Heart left ventricle (tissue), 16 donors: ENCODE measurements around the gene CACNB2. TPM values are rescaled to one million over a fixed set of nuclear protein-coding genes. Genes with fewer than 3 reads are reported as not detected.

ENCODE experiments used
- ATAC-seq, 4 donors: fragments of 200-7000 bp; cut with Tn5 transposase; one replicate each; pipeline ENCODE4 v1.9.1; 2020 to 2022; ENCODE audit warnings: moderate library complexity in 4 of 4, mild to moderate bottlenecking in 3 of 4, moderate number of reproducible peaks in 1 of 4
- DNase-seq, 5 donors: peaks; one replicate each; pipeline ENCODE4 v3.0.0-alpha.2; 2020
- H3K27ac ChIP-seq, 12 donors: fragments of 200-600 bp; sonication (generic) in 4 of 12; one replicate each; pipeline versions ENCODE4 v1.5.0 to v1.8.0; 2016 to 2022; ENCODE audit warnings: mild to moderate bottlenecking in 2 of 12
- H3K27me3 ChIP-seq, 9 donors: fragments of 200-600 bp; sonication (generic) in 2 of 9; one replicate each; pipeline versions ENCODE4 v1.5.1 to v1.8.0; 2016 to 2022; ENCODE audit warnings: mild to moderate bottlenecking in 3 of 9
- H3K36me3 ChIP-seq, 9 donors: fragments of 200-600 bp; sonication (generic) in 2 of 9; one replicate each; pipeline versions ENCODE4 v1.5.0 to v1.8.0; 2018 to 2022; ENCODE audit warnings: mild to moderate bottlenecking in 2 of 9
- H3K4me1 ChIP-seq, 12 donors: fragments of 200-600 bp; sonication (generic) in 4 of 12; one replicate each; pipeline versions ENCODE4 v1.5.0 to v1.8.0; 2016 to 2022; ENCODE audit warnings: mild to moderate bottlenecking in 3 of 12
- H3K4me3 ChIP-seq, 12 donors: fragments of 200-600 bp; sonication (generic) in 4 of 12; one replicate each; pipeline versions ENCODE4 v1.5.0 to v1.8.0; 2017 to 2022; ENCODE audit warnings: mild to moderate bottlenecking in 9 of 12, moderate library complexity in 4 of 12
- H3K9me3 ChIP-seq, 12 donors: fragments of 200-600 bp; sonication (generic) in 4 of 12; one replicate each; pipeline versions ENCODE4 v1.5.0 to v1.8.0; 2016 to 2022; ENCODE audit warnings: mild to moderate bottlenecking in 1 of 12
- CTCF ChIP-seq, 12 donors: fragments of 200-600 bp; sonication (generic) in 4 of 12; IDR thresholded peaks; one replicate each; pipeline versions ENCODE4 v1.5.0 to v1.8.0; 2018 to 2022; ENCODE audit warnings: antibody characterized with exemption in 12 of 12, mild to moderate bottlenecking in 5 of 12
- POLR2A ChIP-seq, 2 donors: fragments of 450-650 bp; IDR thresholded peaks; one replicate each; pipeline ENCODE4 v1.6.1; 2017; ENCODE audit warnings: antibody characterized with exemption in 2 of 2, mild to moderate bottlenecking in 2 of 2, moderate library complexity in 2 of 2
- WGBS, 4 donors: extraction: QIAGEN DNeasy Blood & Tissue Kit in 2 of 4; methylation state at CpG; one replicate each; pipeline versions ENCODE4 v1.1.5 to v1.1.7; 2013 to 2018; 5-methylcytosine and 5-hydroxymethylcytosine counted together
- intact Hi-C, 10 donors: fragments of 100-400 bp; cut with DNase I; formaldehyde crosslinking; loops; one replicate each; pipeline versions ENCODE4 v1.11.1 to v1.14.2; 2022
- polyA plus RNA-seq, 2 donors: library from polyadenylated mRNA; stranded (reverse); fragments of 200-250 nt; gene quantifications; one replicate each; pipeline ENCODE4 v1.2.3, GENCODE V29; 2013
- total RNA-seq, 9 donors: library from RNA; depleted of rRNA in 2 of 9; stranded (reverse); fragments of >200 nt in 2 of 9; fragmentation: NEBNext Ultra II Directional in 3 of 9; extraction: Animal tissue kit (Norgen Biotek cat#: 25700) in 3 of 9; gene quantifications; one replicate each; pipeline versions ENCODE4 v1.1.0 to v1.2.4, GENCODE V29; 2016 to 2023
- donor health status: ischemic (EF 13 %, LVEDD 7.1; RV severe dilation, severe dysfunction).
- donor health status: healthy with polysubstance abuse.
- donor health status: DM: no; HTN: yes; CAD: no.
- donor health status: DM: no; HTN: no; CAD: no.
- donor health status: ischemic (EF 25% LVEDD 6.9; RV normal size, moderate dysfunction).
- donor health status: ischemic (EF 25% LVEDD 5.7; RV mildly dilated, moderate dysfunction).
- donor health status: healthy.
- donor health status: DM: yes; HTN: yes; CAD: no.
- donor health status: ischemic (EF 35%, LVEDD 5.7; RV mildly dilated, moderate dysfunction).
- donor health status: nonischemic (EF 11% LVEDD 7.7; RV severe dilation, severe dysfunction).
- donor health status: DM: yes; HTN: yes; CAD: no.
- donor health status: PGD.
- donor health status: ischemic (EF 29% LVEDD 5.4; RV normal size, mild dysfunction).
- donor health status: nonischemic (EF 23%, LVEDD 6.1; RV moderate dilation, normal function).

Gene CACNB2
- total and polyA plus RNA-seq, 11 donors, result 11.4 to 63.2 (median 33.2) TPM

GRCh38 chr10:18290651-18291313 is 150.6 kb downstream of the CACNB2 start:
- no peak for TF ChIP-seq POLR2A (IDR thresholded peaks at IDR 0.05)
- TF ChIP-seq CTCF (IDR thresholded peaks at IDR 0.05), result no peak
- no peak for ATAC-seq
- peaks cover 0 to 5% (median 0%) of the 10 kb centered on the region in 12 donors for H3K4me1 ChIP-seq

DNA sequence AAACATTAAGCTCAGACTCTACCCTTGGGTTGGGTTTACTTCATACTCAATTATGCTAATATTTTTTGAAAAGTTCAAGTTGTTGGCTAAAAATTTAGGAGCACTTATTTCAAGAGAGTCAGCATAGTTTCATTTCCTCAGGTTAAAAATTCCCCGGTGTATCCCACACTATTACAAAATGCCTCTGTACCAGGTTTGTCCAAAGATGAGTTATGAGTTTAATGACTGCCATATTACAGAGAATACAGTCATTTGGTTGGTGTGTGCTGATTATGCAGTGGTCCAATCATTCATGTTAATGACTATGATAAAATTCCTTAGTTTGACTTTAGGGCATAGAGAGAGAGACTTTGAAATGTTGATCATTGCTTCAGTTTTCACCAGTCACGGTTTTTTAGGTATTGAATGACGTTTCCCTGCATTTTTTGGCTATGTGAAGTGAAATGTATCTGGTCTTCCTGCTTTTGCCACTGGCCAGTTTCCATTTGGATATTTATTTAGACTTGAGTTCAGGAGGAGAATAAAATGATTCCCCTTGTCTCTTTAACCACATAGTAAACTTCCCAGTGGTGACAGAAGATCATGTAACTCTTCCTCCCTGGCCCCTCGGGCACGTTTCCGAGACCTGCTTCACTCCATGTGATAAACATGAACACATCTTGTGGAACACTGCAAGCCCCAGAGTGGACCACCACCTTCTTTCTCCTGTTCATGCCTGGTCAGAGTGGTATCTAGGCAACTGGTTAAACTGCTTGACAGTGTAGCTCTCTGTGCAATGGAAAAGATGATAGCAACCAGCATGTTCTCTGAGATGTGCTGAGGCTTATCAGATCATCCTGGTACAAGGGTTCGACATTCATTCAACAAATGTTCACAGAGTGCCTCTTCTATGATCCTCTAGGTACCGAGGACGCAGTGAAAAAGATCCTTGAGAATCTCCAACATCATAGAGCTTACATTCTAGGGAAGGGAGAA is 153.6 kb downstream of the CACNB2 start:
- 79 to 84% (median 80%) methylated on average over 9 of the region's 9 CpGs for WGBS, 4 donors
- no peak for TF ChIP-seq POLR2A (IDR thresholded peaks at IDR 0.05)
- no peak for TF ChIP-seq CTCF (IDR thresholded peaks at IDR 0.05)
- intact Hi-C loops, result no loop called here
- ATAC-seq (peak in 2 of 4 donors; percentile 44 to 67), DNase-seq (no peak)
- H3K9me3 ChIP-seq, result no peaks in the 10 kb centered on the region
- no peaks in the 10 kb centered on the region for H3K36me3 ChIP-seq
- peaks cover 0 to 5% (median 0%) of the 10 kb centered on the region in 12 donors for H3K4me1 ChIP-seq
- H3K4me3 ChIP-seq, result no peak overlapping the region
- no peak overlapping the region for H3K27ac ChIP-seq
- no peaks in the 10 kb centered on the region for H3K27me3 ChIP-seq

More at GRCh38 chr10:18290651-18291313, 150.6 kb downstream of the CACNB2 start:
- intact Hi-C loops, result no loop called here
- no peaks in the 10 kb centered on the region for H3K36me3 ChIP-seq
- H3K4me3 ChIP-seq, result no peak overlapping the region
- H3K9me3 ChIP-seq, result no peaks in the 10 kb centered on the region
- WGBS, 4 donors, result 73 to 78% (median 74%) methylated on average over 16 of the region's 16 CpGs
- DNase-seq, result no peak
- H3K27me3 ChIP-seq, result no peaks in the 10 kb centered on the region
- no peak overlapping the region for H3K27ac ChIP-seq

DNA sequence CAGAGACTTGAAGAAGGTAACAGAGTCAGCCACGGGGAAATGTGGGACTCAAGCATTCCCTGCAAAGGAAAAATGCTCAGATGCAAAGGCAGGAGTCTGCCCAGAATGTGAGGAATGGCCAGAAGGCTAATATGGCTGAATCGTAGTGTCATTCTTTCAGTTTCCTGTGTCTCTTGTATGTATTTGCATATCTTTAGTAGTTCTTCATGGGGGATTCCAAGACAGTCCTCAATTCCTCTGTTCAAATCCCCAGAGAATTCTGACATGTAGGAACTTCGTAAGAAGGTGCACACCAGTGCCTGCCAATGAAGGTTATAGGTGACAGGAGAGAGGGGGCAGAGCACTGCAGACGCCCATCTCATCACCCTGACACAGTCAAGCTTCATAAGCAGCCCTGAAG is 154.4 kb downstream of the CACNB2 start:
- H3K27me3 ChIP-seq, result no peaks in the 10 kb centered on the region
- WGBS, 4 donors, result 56 to 73% (median 62%) methylated on average over 4 of the region's 4 CpGs
- DNase-seq (no peak), ATAC-seq (no peak)
- H3K27ac ChIP-seq, result no peak overlapping the region
- intact Hi-C loops, result no loop called here
- H3K4me1 ChIP-seq, result peaks cover 0 to 5% (median 0%) of the 10 kb centered on the region in 12 donors
- no peak overlapping the region for H3K4me3 ChIP-seq
- TF ChIP-seq POLR2A (IDR thresholded peaks at IDR 0.05), result no peak
- TF ChIP-seq CTCF (IDR thresholded peaks at IDR 0.05), result no peak
- H3K36me3 ChIP-seq, result no peaks in the 10 kb centered on the region
- H3K9me3 ChIP-seq, result no peaks in the 10 kb centered on the region

GRCh38 chr10:18297659-18298058 is 157.4 kb downstream of the CACNB2 start:
- H3K27me3 ChIP-seq, result no peaks in the 10 kb centered on the region
- intact Hi-C loops, result no loop called here
- 54 to 68% (median 66%) methylated on average over 5 of the region's 5 CpGs for WGBS, 4 donors

More at GRCh38 chr10:18297659-18298058, 157.4 kb downstream of the CACNB2 start:
- Histone ChIP-seq H3K4me1 (no peaks in the 10 kb centered on the region), H3K4me3 (no peak overlapping the region), H3K9me3 (no peaks in the 10 kb centered on the region), H3K36me3 (no peaks in the 10 kb centered on the region), H3K27ac (no peak overlapping the region)
- no peak for TF ChIP-seq POLR2A (IDR thresholded peaks at IDR 0.05)
- DNase-seq (no peak), ATAC-seq (no peak)
